Measurements from ENCODE around the gene NRG3. TPM values are rescaled to one million over a fixed set of nuclear protein-coding genes. Genes with fewer than 3 reads are reported as not detected.

NRG3 gene
- total and polyA plus RNA-seq, 2 of the 8 experiments (the other 6 are each of a cell fraction or from before 2014, with no cell fraction given), result 4.2 to 5.0 TPM

DNA sequence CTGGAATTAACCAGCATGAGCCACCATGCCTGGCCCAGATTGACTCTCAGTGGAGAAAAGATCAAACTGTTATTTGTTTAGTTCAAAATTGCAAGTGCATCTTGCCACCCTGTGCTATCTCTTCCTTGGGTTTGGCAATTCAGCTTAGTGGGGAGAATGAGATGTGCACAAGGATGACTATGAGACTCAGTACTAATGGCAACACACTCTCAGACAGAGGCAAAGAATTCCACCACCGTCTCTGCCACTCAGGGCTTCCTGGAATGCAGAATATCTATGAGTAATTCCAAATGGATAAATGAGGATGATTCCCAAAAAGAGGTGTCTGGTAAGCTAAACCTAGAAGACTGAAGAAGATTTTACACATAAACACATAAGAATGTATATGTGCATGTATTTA, 525.8 kb downstream of the NRG3 start (continued):
- TF ChIP-seq, protein P1, sequence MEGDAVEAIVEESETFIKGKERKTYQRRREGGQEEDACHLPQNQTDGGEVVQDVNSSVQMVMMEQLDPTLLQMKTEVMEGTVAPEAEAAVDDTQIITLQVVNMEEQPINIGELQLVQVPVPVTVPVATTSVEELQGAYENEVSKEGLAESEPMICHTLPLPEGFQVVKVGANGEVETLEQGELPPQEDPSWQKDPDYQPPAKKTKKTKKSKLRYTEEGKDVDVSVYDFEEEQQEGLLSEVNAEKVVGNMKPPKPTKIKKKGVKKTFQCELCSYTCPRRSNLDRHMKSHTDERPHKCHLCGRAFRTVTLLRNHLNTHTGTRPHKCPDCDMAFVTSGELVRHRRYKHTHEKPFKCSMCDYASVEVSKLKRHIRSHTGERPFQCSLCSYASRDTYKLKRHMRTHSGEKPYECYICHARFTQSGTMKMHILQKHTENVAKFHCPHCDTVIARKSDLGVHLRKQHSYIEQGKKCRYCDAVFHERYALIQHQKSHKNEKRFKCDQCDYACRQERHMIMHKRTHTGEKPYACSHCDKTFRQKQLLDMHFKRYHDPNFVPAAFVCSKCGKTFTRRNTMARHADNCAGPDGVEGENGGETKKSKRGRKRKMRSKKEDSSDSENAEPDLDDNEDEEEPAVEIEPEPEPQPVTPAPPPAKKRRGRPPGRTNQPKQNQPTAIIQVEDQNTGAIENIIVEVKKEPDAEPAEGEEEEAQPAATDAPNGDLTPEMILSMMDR (IDR thresholded peaks at IDR 0.05; ENCODE audit: control extremely low read depth in 1 of 3, insufficient read depth in 1 of 3, low read depth in 1 of 3, low read length in 3 of 3), result no peak
- TF ChIP-seq GABPA (IDR thresholded peaks at IDR 0.05; ENCODE audit: borderline replicate concordance, insufficient read depth, low read length), result no peak
